ENCODE results near the gene AGXT. TPM values are rescaled to one million over a fixed set of nuclear protein-coding genes. Genes with fewer than 3 reads are reported as not detected.

AGXT gene
- total RNA-seq, 1 donor from 2014 or later = not detected

DNA sequence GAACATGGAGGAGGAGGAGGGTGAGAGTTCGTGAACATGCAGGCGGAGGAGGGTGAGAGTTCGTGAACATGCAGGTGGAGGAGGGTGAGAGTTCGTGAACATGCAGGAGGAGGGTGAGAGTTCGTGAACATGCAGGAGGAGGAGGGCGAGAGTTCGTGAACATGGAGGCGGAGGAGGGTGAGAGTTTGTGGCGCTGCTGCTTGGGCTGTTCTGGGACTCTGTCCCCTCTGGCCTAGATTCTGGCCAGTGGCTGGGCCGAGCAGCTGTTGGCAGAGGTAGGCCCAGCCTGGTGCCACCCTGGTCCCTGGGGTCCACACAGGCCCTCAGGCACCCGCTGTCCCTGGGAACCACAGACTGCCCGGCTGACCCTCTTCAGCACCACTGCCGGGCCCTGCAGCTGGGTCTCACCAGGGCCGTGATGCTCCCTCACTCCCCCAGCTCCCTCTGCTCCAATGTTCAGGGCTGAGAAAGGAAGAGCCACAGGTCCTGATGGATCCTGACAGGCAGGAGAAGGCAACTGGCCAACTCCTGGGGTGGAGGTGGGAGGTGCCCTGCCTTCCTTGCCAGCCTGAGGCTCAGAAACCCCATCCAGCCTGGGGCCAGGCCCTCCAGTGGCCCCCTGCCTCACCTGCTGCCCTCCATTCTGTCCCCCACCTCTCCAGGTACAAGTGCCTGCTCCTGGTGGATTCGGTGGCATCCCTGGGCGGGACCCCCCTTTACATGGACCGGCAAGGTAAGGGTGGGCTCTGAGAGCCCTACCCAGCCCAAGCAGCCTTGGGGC is 3.9 kb downstream of the AGXT start:
- TF ChIP-seq, protein P1, sequence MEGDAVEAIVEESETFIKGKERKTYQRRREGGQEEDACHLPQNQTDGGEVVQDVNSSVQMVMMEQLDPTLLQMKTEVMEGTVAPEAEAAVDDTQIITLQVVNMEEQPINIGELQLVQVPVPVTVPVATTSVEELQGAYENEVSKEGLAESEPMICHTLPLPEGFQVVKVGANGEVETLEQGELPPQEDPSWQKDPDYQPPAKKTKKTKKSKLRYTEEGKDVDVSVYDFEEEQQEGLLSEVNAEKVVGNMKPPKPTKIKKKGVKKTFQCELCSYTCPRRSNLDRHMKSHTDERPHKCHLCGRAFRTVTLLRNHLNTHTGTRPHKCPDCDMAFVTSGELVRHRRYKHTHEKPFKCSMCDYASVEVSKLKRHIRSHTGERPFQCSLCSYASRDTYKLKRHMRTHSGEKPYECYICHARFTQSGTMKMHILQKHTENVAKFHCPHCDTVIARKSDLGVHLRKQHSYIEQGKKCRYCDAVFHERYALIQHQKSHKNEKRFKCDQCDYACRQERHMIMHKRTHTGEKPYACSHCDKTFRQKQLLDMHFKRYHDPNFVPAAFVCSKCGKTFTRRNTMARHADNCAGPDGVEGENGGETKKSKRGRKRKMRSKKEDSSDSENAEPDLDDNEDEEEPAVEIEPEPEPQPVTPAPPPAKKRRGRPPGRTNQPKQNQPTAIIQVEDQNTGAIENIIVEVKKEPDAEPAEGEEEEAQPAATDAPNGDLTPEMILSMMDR (IDR thresholded peaks at IDR 0.05; ENCODE audit: borderline replicate concordance) = no peak
- intact Hi-C loops (cut with micrococcal nuclease) = no loop called here
- H3K27ac ChIP-seq (replicated peaks) = no peak overlapping the region

DNA sequence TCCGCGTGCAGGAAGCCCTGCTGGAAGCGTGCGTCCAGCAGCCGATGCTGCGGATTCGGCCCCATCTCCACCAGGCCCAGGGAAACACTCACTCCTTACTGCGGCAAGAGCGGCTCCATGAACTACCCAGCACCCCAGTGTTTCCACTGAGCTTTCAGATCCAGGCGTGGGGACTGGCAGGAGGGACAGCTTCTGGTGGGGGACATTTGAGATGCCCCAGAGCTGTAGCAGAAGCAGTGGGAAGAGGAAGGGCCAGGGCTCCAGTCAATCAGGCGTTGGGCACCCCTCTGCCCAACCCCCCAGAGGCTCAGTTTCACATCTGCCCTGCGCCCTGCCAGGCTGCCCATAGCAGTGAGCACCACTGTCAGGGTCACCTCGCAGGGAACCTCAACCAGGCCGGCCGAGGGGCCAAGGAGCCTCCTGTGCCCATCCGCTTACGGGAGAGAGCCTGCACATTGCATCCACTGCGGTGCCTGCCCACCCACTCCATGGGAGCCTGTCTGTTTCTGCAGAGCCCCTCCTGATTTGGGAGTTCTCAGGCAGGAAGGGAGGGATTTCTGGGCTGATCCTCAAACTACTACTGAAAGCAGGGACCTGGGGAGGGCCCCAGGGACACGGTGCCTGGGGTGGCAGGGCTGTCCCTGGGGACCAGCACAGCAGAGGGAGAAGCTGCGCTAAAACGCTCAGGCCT is 4.6 kb downstream of the AGXT start:
- no peaks in the 10 kb centered on the region for H3K9me3 ChIP-seq (replicated peaks)
- TF ChIP-seq, protein P1 (IDR thresholded peaks at IDR 0.05; ENCODE audit: borderline replicate concordance) = no peak
- H3K4me3 ChIP-seq = no peak overlapping the region
- intact Hi-C loops (cut with micrococcal nuclease) = no loop called here
- peaks cover 20% of the 10 kb centered on the region for H3K27me3 ChIP-seq (ENCODE audit: low read depth)
- no peaks in the 10 kb centered on the region for H3K36me3 ChIP-seq
- no peak for DNase-seq
- no peaks in the 10 kb centered on the region for H3K4me1 ChIP-seq
- H3K27ac ChIP-seq (replicated peaks) = no peak overlapping the region

More for the DNA sequence above, 3.9 kb downstream of the AGXT start:
- Histone ChIP-seq H3K36me3 (no peaks in the 10 kb centered on the region), H3K4me1 (no peaks in the 10 kb centered on the region), H3K27me3 (ENCODE audit: low read depth) (peaks cover 20% of the 10 kb centered on the region), H3K9me3 (replicated peaks) (no peaks in the 10 kb centered on the region), H3K4me3 (no peak overlapping the region)
- no peak for DNase-seq

DNA sequence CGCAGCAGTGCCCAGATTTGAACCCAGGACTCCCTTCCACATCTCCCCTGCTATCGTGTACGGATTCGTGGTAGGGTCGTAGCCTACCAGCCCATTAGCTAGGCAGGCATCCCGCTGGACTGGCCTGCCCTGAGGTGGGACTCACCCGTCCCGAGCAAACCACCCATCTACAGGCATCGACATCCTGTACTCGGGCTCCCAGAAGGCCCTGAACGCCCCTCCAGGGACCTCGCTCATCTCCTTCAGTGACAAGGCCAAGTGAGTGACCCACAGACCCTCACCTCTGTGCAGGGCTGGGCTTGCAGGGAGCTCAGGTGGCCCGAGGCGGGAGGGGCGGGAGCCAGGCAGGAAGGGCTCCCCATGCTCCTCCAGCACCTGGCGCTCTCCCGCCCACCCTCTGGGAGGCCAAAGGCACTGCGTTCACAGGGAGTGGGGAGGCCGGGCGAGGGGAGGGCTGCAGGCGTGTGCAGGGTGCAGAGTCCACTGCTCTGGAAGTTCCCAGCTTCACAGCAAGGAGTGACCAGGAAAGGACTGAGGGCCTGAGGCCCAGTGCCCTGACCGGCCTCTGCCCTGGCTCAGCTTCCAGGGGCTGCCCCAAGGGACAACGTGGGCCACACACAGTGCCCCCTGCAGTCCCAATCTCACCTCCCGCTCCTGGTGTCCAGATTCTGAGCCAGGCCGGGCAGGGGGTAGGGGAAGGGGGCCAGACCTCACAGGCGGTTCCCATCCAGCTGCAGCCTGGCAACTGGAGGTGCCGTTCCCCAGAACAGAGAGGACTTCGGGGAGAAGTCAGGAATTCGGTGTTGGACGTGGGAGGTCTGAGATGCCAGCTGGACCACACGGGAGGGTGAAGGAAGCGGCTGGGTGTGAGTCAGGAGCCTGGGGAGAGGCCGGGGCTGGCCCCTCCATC is 5.4 kb downstream of the AGXT start:
- TF ChIP-seq, protein P1 (IDR thresholded peaks at IDR 0.05; ENCODE audit: borderline replicate concordance) = no peak
- intact Hi-C loops (cut with micrococcal nuclease) = no loop called here
- no peaks in the 10 kb centered on the region for H3K4me1 ChIP-seq
- H3K27ac ChIP-seq (replicated peaks) = no peak overlapping the region
- H3K36me3 ChIP-seq = no peaks in the 10 kb centered on the region
- no peak for DNase-seq
- peaks cover 20% of the 10 kb centered on the region for H3K27me3 ChIP-seq (ENCODE audit: low read depth)
- no peak overlapping the region for H3K4me3 ChIP-seq
- H3K9me3 ChIP-seq (replicated peaks) = no peaks in the 10 kb centered on the region

DNA sequence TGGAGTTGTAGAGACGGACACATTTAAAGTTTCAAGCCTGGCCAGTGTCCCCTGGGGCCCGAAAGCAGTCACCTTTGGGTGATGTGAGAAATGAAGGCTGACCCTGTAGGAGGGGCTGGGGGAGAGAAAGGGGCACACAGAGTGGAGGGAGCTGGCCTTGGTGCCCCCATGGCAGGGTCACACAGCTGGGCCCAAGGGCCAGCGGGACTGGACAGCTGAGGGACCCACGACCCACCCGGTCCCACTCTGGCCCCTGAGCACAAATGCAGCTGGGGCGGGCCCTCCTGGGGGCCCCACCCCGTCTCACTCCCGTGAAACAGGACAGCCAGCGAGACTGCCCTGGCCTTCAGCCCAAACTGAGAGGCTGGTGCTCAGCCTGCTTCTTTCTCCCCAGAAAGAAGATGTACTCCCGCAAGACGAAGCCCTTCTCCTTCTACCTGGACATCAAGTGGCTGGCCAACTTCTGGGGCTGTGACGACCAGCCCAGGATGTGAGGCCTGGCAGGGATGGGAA is 6.1 kb downstream of the AGXT start:
- no peak for DNase-seq
- H3K36me3 ChIP-seq = no peaks in the 10 kb centered on the region
- TF ChIP-seq, protein P1 (IDR thresholded peaks at IDR 0.05; ENCODE audit: borderline replicate concordance) = no peak
- H3K9me3 ChIP-seq (replicated peaks) = no peaks in the 10 kb centered on the region
- no peaks in the 10 kb centered on the region for H3K4me1 ChIP-seq
- H3K27me3 ChIP-seq (ENCODE audit: low read depth) = peaks cover 19% of the 10 kb centered on the region
- intact Hi-C loops (cut with micrococcal nuclease) = no loop called here
- no peak overlapping the region for H3K27ac ChIP-seq (replicated peaks)
- H3K4me3 ChIP-seq = no peak overlapping the region
